ENCODE results near the gene KANK2. TPM values are rescaled to one million over a fixed set of nuclear protein-coding genes. Genes with fewer than 3 reads are reported as not detected.
A peak's percentile ranks its signal among the peaks of the same experiment; 100 is the strongest.

The KANK2 gene
- total and polyA plus RNA-seq, 10 of the 15 experiments (the other 5 are each of a cell fraction or from before 2014, with no cell fraction given) = 4.9 to 33.0 (median 21.0) TPM

DNA sequence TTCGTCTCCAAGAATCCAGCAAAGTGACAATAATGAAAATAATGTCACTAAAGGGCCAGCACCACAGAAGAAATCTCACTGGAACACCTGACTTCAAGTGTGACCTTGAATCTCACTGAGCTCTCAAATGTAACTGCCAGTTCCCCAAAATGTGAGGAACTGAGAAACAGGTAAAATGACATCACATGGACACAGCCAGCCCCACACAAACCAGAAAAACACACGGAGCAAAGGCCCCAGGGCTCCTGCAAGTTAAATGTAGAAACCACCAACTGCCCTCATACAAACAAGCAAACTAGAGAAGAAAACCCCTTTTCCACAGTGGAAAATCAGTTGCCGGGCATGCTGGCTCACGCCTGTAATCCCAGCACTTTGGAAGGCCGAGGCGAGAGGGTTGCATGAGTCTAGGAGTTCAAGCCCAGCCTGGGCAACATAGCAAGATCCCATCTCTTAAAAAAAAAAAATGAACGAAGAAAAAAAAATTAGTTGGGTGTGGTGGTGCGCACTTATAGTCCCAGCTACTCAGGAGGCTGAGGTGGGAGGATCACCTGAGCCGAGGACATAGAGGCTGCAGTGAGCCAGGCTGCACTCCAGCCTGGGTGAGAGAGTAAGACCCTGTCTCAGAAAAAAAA, 8.7 kb upstream of the KANK2 start:
- in situ Hi-C loops (cut with MboI) (no loop called here), intact Hi-C loops (cut with micrococcal nuclease; ENCODE audit: unreplicated experiment) (loop anchor here (2.0 kb wide), 1 partner anchor 79 kb away; no protein-coding TSS in a partner anchor)
- H4K20me1 ChIP-seq (ENCODE audit: control insufficient read depth, insufficient read depth) = no peaks in the 10 kb centered on the region
- H3K27ac ChIP-seq (ENCODE audit: control insufficient read depth, insufficient read depth) = no peak overlapping the region; the same call in 1 of the 2 replicates
- BruUV-seq (replicated peaks) = no TSS peak
- RAD21 ChIA-PET (ENCODE audit: unreplicated experiment) = interaction anchor here (0.8 to 2.3 kb wide), 9 partner anchors 8 to 245 kb away, joined by 3 to 7 read pairs (median 4); partner anchors contain the start of genes KANK2, LDLR and SMARCA4
- FAIRE-seq (peak; percentile 49), ATAC-seq (peak; percentile 86), DNase-seq (ENCODE audit: low read depth, low spot score) (peak; percentile 47)
- no peak overlapping the region for H3K9ac ChIP-seq (ENCODE audit: control insufficient read depth, insufficient read depth, low read length)
- peaks cover 11% of the 10 kb centered on the region for H3K4me1 ChIP-seq (ENCODE audit: control insufficient read depth, insufficient read depth, low read length)
- H3K4me2 ChIP-seq (ENCODE audit: control insufficient read depth, insufficient read depth) = no peak overlapping the region
- SMC1A ChIA-PET (ENCODE audit: uncharacterized antibody, unreplicated experiment) = interaction anchor here (1.0 to 1.2 kb wide), 3 partner anchors 117 to 171 kb away, joined by 3 to 6 read pairs (median 3); partner anchors contain the start of gene LDLR
- CTCF ChIA-PET = interaction anchor here (0.8 to 3.6 kb wide), 9 partner anchors 20 to 342 kb away, joined by 3 to 25 read pairs (median 5); no protein-coding TSS in a partner anchor
- no peak overlapping the region for H2AFZ ChIP-seq (ENCODE audit: control insufficient read depth, low read depth, low read length)
- no peaks in the 10 kb centered on the region; the same call in 2 of the 3 replicates for H3K9me3 ChIP-seq (replicated peaks; ENCODE audit: control insufficient read depth, insufficient read depth, low read length)
- H3K79me2 ChIP-seq (ENCODE audit: control insufficient read depth, insufficient read depth, low read length) = no peaks in the 10 kb centered on the region
- no peaks in the 10 kb centered on the region for H3K27me3 ChIP-seq (replicated peaks in 1 of 2; ENCODE audit: control insufficient read depth in 2 of 2, insufficient read depth in 2 of 2, low read length in 1 of 2)
- H3K4me3 ChIP-seq = no peak overlapping the region
- POLR2A ChIA-PET = interaction anchor here (0.5 to 1.4 kb wide), 5 partner anchors 8 to 327 kb away, joined by 3 to 5 read pairs (median 3); partner anchors contain the start of genes KANK2 and LDLR
- no peaks in the 10 kb centered on the region for H3K36me3 ChIP-seq (ENCODE audit: control insufficient read depth in 2 of 2, insufficient read depth in 2 of 2, low read length in 1 of 2)
- 63% methylated on average over 9 of the region's 9 CpGs for WGBS (ENCODE audit: insufficient coverage, insufficient replicate concordance, low lambda C conversion rate, missing lambda C conversion rate)
- TF ChIP-seq ZNF384 (IDR thresholded peaks at IDR 0.05; ENCODE audit: borderline replicate concordance, low read depth, low read length) (no peak), EZH2 (IDR thresholded peaks at IDR 0.05; ENCODE audit: borderline replicate concordance, control insufficient read depth, low read depth, low read length) (no peak), ZNF207 (IDR thresholded peaks at IDR 0.05; ENCODE audit: borderline replicate concordance) (no peak), ATF7 (IDR thresholded peaks at IDR 0.05; ENCODE audit: low read depth) (peak; percentile 98), ZNF217 (IDR thresholded peaks at IDR 0.05) (peak; percentile 76; the same call in 1 of the 2 replicates), STAT1 (conservative IDR thresholded peaks at IDR 0.05) (no peak), JUNB (IDR thresholded peaks at IDR 0.05) (peak; percentile 57), YBX1 (IDR thresholded peaks at IDR 0.05) (0 out of 2 replicates have a peak, but pooled peaks have one; percentile 15), BACH1 (IDR thresholded peaks at IDR 0.05; ENCODE audit: borderline replicate concordance) (peak; percentile 78; the same call in 1 of the 2 replicates), SMC3 (IDR thresholded peaks at IDR 0.05; ENCODE audit: borderline replicate concordance, low read length) (no peak; the same call in 1 of the 2 replicates)
- TF ChIP-seq, protein P1, sequence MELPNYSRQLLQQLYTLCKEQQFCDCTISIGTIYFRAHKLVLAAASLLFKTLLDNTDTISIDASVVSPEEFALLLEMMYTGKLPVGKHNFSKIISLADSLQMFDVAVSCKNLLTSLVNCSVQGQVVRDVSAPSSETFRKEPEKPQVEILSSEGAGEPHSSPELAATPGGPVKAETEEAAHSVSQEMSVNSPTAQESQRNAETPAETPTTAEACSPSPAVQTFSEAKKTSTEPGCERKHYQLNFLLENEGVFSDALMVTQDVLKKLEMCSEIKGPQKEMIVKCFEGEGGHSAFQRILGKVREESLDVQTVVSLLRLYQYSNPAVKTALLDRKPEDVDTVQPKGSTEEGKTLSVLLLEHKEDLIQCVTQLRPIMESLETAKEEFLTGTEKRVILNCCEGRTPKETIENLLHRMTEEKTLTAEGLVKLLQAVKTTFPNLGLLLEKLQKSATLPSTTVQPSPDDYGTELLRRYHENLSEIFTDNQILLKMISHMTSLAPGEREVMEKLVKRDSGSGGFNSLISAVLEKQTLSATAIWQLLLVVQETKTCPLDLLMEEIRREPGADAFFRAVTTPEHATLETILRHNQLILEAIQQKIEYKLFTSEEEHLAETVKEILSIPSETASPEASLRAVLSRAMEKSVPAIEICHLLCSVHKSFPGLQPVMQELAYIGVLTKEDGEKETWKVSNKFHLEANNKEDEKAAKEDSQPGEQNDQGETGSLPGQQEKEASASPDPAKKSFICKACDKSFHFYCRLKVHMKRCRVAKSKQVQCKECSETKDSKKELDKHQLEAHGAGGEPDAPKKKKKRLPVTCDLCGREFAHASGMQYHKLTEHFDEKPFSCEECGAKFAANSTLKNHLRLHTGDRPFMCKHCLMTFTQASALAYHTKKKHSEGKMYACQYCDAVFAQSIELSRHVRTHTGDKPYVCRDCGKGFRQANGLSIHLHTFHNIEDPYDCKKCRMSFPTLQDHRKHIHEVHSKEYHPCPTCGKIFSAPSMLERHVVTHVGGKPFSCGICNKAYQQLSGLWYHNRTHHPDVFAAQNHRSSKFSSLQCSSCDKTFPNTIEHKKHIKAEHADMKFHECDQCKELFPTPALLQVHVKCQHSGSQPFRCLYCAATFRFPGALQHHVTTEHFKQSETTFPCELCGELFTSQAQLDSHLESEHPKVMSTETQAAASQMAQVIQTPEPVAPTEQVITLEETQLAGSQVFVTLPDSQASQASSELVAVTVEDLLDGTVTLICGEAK (IDR thresholded peaks at IDR 0.05; ENCODE audit: borderline replicate concordance) = no peak
- TF ChIP-seq, protein P2, sequence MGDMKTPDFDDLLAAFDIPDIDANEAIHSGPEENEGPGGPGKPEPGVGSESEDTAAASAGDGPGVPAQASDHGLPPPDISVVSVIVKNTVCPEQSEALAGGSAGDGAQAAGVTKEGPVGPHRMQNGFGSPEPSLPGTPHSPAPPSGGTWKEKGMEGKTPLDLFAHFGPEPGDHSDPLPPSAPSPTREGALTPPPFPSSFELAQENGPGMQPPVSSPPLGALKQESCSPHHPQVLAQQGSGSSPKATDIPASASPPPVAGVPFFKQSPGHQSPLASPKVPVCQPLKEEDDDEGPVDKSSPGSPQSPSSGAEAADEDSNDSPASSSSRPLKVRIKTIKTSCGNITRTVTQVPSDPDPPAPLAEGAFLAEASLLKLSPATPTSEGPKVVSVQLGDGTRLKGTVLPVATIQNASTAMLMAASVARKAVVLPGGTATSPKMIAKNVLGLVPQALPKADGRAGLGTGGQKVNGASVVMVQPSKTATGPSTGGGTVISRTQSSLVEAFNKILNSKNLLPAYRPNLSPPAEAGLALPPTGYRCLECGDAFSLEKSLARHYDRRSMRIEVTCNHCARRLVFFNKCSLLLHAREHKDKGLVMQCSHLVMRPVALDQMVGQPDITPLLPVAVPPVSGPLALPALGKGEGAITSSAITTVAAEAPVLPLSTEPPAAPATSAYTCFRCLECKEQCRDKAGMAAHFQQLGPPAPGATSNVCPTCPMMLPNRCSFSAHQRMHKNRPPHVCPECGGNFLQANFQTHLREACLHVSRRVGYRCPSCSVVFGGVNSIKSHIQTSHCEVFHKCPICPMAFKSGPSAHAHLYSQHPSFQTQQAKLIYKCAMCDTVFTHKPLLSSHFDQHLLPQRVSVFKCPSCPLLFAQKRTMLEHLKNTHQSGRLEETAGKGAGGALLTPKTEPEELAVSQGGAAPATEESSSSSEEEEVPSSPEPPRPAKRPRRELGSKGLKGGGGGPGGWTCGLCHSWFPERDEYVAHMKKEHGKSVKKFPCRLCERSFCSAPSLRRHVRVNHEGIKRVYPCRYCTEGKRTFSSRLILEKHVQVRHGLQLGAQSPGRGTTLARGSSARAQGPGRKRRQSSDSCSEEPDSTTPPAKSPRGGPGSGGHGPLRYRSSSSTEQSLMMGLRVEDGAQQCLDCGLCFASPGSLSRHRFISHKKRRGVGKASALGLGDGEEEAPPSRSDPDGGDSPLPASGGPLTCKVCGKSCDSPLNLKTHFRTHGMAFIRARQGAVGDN (IDR thresholded peaks at IDR 0.05) = peak; percentile 63; the same call in 1 of the 2 replicates
- TF ChIP-seq, protein P3, sequence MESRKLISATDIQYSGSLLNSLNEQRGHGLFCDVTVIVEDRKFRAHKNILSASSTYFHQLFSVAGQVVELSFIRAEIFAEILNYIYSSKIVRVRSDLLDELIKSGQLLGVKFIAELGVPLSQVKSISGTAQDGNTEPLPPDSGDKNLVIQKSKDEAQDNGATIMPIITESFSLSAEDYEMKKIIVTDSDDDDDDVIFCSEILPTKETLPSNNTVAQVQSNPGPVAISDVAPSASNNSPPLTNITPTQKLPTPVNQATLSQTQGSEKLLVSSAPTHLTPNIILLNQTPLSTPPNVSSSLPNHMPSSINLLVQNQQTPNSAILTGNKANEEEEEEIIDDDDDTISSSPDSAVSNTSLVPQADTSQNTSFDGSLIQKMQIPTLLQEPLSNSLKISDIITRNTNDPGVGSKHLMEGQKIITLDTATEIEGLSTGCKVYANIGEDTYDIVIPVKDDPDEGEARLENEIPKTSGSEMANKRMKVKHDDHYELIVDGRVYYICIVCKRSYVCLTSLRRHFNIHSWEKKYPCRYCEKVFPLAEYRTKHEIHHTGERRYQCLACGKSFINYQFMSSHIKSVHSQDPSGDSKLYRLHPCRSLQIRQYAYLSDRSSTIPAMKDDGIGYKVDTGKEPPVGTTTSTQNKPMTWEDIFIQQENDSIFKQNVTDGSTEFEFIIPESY (IDR thresholded peaks at IDR 0.05) = no peak

Data from GM12878 (cell line).